Endothelial cell (in vitro differentiated cells): ENCODE measurements around the gene MRPS18B. TPM values are rescaled to one million over a fixed set of nuclear protein-coding genes. Genes with fewer than 3 reads are reported as not detected.

Experiments
- DNase-seq: peaks from one replicate; pipeline ENCODE4 v3.0.0; 2021; ENCODE audit warnings: low spot score
- H3K27ac Mint-ChIP-seq: one replicate; pipeline ENCODE4 v1.8.0; 2021; ENCODE audit warnings: mixed read lengths, inconsistent platforms; ENCODE audit not compliant: unreplicated experiment
- H3K27me3 Mint-ChIP-seq: one replicate; pipeline ENCODE4 v1.8.0; 2021; ENCODE audit warnings: mild to moderate bottlenecking, moderate library complexity, mixed read lengths, inconsistent platforms; ENCODE audit not compliant: unreplicated experiment
- H3K36me3 Mint-ChIP-seq: one replicate; pipeline ENCODE4 v1.8.0; 2021; ENCODE audit warnings: mild to moderate bottlenecking, low read depth, mixed read lengths, inconsistent platforms; ENCODE audit not compliant: unreplicated experiment
- H3K4me1 Mint-ChIP-seq: one replicate; pipeline ENCODE4 v1.8.0; 2021; ENCODE audit warnings: mild to moderate bottlenecking, mixed read lengths, inconsistent platforms; ENCODE audit not compliant: unreplicated experiment
- H3K4me3 Mint-ChIP-seq: one replicate; pipeline ENCODE4 v1.8.0; 2021; ENCODE audit warnings: mild to moderate bottlenecking, mixed read lengths, inconsistent platforms; ENCODE audit not compliant: unreplicated experiment
- H3K9me3 Mint-ChIP-seq: one replicate; pipeline ENCODE4 v1.8.0; 2021; ENCODE audit warnings: mixed read lengths, inconsistent platforms; ENCODE audit not compliant: unreplicated experiment
- total RNA-seq: library from RNA; stranded (reverse); fragmentation: NEBNext Ultra II Directional; extraction: Animal tissue kit (Norgen Biotek cat#: 25700); gene quantifications from one replicate; pipeline ENCODE4 v1.2.1, GENCODE V29; 2021; ENCODE audit not compliant: unreplicated experiment
- TF ChIP-seq, protein P1 (sequence below): fragments of 200-600 bp; sonication (generic); IDR thresholded peaks from one replicate; pipeline ENCODE4 v1.5.0; 2021; ENCODE audit warnings: antibody characterized with exemption; ENCODE audit not compliant: unreplicated experiment

The MRPS18B gene
- total RNA-seq, 1 donor from 2014 or later: 39.8 TPM

DNA sequence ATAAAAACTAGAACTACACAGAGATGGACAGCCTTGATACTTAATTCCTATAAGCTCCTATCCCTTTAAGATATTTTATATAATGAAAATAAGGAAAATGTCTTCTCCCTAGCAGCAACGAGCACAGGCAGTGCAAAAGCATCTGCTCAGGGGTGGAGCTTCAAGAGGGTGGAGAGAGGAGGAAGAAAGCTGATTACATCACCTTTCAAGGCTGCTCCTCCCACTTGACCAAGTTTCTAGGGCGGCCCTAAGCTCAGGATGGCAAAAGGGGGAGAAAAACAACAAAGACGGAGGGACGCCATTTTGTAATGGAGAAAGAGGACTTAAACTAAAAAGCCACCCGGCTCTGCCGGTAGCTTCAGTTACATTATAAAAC lies 2.8 kb upstream of the MRPS18B start:
- Mint-ChIP-seq H3K27ac (peak overlapping the region; percentile 100), H3K36me3 (peaks cover 34% of the 10 kb centered on the region), H3K27me3 (peaks cover 20% of the 10 kb centered on the region), H3K4me3 (peak overlapping the region; percentile 99), H3K9me3 (no peaks in the 10 kb centered on the region), H3K4me1 (peaks cover 45% of the 10 kb centered on the region)
- TF ChIP-seq, protein P1, sequence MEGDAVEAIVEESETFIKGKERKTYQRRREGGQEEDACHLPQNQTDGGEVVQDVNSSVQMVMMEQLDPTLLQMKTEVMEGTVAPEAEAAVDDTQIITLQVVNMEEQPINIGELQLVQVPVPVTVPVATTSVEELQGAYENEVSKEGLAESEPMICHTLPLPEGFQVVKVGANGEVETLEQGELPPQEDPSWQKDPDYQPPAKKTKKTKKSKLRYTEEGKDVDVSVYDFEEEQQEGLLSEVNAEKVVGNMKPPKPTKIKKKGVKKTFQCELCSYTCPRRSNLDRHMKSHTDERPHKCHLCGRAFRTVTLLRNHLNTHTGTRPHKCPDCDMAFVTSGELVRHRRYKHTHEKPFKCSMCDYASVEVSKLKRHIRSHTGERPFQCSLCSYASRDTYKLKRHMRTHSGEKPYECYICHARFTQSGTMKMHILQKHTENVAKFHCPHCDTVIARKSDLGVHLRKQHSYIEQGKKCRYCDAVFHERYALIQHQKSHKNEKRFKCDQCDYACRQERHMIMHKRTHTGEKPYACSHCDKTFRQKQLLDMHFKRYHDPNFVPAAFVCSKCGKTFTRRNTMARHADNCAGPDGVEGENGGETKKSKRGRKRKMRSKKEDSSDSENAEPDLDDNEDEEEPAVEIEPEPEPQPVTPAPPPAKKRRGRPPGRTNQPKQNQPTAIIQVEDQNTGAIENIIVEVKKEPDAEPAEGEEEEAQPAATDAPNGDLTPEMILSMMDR: no peak
- peak; percentile 69 for DNase-seq

DNA sequence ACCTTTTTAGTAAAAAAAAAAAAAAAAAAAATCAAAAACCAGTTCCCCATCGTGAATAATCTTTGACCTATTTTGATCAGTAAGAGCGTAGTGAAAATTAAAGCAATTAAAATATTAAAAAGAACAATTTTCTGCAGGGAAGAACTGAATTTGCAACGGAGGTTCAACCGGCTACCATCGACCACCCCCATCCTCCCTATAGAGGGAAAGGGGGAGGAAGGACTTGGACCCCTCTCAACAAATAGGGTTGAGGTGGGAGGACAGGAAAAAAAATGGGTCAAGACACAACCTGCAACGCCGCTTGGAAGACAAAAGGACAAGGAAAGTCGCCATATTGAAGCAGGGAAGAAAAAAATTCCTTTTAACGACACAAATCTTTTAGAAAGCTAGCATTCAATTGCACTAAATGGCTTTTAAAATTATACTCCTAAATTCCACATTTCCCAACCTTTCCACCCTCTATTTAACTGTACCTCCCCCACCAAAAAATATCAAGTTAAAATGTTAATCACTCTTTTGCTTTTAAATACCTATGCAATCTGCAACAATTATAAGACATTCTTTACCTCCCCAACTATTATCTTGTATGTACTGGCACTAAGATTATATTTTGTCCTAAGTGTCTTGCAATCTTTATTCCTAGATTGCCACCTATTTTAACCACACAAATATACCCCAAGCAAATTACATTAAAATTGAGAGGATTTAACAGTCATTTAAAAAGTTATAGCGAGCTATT lies 2.3 kb upstream of the MRPS18B start:
- Mint-ChIP-seq H3K4me3 (peak overlapping the region; percentile 99), H3K9me3 (no peaks in the 10 kb centered on the region), H3K27ac (peak overlapping the region; percentile 100), H3K4me1 (peaks cover 45% of the 10 kb centered on the region), H3K36me3 (peaks cover 34% of the 10 kb centered on the region), H3K27me3 (peaks cover 20% of the 10 kb centered on the region)
- TF ChIP-seq, protein P1: no peak
- no peak for DNase-seq

DNA sequence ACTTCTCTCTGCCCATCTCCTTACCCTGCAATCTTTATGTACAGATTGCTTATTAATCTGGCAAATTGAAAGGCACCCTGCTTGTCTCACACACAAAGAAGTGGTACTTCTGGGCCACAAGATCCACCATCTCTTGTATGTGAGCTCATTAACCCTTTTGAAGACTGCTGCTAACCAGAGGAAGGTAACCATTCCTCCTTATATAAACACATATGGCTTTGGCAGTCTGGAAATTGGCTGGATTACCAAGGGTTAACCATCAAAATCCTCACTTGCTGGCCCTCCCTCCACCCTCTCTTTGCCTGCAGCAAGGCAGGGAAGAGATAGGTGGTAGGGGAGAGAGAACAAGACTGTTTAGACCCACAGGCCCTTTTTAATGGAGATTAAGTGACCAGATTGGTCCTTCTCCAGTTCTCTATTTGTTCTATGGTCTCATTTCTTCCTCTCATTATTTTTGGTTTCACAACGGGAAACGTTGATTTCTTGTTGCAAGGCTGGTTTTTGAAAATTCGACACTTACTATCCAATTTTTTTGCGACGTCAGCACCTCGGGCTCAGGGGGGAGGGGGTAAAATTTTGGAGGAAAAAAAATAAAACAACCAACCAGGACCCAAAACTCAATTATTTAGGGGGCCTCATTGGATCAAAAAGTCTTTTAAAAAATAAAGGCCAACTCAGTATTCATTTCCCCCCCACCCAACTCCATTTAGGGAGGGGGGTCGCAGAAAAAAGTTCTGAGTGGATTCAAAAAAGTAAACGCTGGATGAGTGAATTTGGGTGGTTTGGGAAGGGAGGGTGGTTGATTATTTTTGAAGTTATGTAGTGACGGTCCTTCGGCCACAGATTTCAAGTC lies 1.5 kb upstream of the MRPS18B start:
- peak overlapping the region; percentile 99 for H3K4me3 Mint-ChIP-seq
- H3K36me3 Mint-ChIP-seq: peaks cover 34% of the 10 kb centered on the region
- H3K27me3 Mint-ChIP-seq: peaks cover 20% of the 10 kb centered on the region
- peaks cover 45% of the 10 kb centered on the region for H3K4me1 Mint-ChIP-seq
- no peaks in the 10 kb centered on the region for H3K9me3 Mint-ChIP-seq
- TF ChIP-seq, protein P1: no peak
- DNase-seq: no peak
- peak overlapping the region; percentile 100 for H3K27ac Mint-ChIP-seq

DNA sequence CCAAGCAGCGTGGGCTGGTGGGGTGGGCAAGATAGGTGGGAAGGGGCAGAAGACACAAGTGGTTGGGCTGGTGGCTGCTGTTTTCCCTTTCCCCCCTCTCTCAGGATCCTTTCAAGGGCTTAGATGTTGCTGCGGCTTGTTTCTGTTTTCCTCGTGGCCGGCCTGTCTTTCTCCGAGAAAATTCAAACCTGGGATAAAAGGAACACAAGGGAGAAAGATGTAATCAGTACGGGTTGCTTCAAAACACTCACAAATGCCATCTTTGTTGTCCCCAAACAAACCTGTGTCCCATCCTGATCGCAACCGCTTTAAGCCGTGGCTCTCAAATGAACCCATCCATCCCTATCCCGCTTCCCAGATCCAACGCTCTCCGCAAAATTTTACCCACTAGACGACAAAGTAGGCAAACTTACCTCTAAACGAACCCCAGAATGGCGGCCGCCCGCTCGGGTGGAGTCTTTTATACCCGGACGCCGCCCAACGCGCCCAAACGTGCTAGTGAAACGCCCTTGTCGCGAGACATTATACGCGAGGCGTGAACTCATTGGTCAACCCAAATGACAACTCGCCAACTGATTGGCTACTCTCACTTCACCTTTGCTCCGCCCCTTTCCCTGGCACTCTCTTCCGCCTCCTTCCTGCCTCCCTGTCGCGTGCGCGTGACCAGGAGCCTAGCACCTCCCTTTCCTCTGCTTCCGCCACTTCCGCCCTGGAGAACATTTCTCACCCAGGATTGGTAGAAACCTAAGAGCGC lies 652 bp upstream of the MRPS18B start, which contains the start of gene PPP1R10:
PPP1R10 (minus strand) TSS at position 433 of the 754 bp plus-strand sequence. CDS start 7,299 bp downstream, outside the sequence.
- Mint-ChIP-seq H3K36me3 (peaks cover 34% of the 10 kb centered on the region), H3K27ac (peak within 1 kb of the TSS; percentile 100), H3K4me3 (peak within 1 kb of the TSS; percentile 99), H3K4me1 (peaks cover 41% of the 10 kb centered on the region), H3K27me3 (peaks cover 20% of the 10 kb centered on the region), H3K9me3 (no peaks in the 10 kb centered on the region)
- TF ChIP-seq, protein P1: no peak
- peak; percentile 96 for DNase-seq
